HEK293 (cell line): ENCODE data around the gene MASP1.

Source experiments
- ZEB2 ChIP-seq: fragments of 450-650 bp; formaldehyde crosslinking; IDR thresholded peaks from 2 replicates; pipeline ENCODE4 v1.5.1; 2016; ENCODE audit warnings: missing biosample characterization, missing genetic modification characterization
- ZNF416 ChIP-seq: fragments of 450-650 bp; formaldehyde crosslinking; IDR thresholded peaks from 2 replicates; pipeline ENCODE4 v1.5.1; 2016; ENCODE audit warnings: missing biosample characterization, missing genetic modification characterization
- ZNF571 ChIP-seq: fragments of 450-650 bp; formaldehyde crosslinking; IDR thresholded peaks from 2 replicates; pipeline ENCODE4 v1.5.0; 2017; ENCODE audit warnings: missing biosample characterization, missing genetic modification characterization
- TF ChIP-seq, protein P1 (sequence below): fragments of 450-650 bp; formaldehyde crosslinking; IDR thresholded peaks from 2 replicates; pipeline ENCODE4 v1.5.1; 2016; ENCODE audit warnings: missing biosample characterization, missing genetic modification characterization

DNA sequence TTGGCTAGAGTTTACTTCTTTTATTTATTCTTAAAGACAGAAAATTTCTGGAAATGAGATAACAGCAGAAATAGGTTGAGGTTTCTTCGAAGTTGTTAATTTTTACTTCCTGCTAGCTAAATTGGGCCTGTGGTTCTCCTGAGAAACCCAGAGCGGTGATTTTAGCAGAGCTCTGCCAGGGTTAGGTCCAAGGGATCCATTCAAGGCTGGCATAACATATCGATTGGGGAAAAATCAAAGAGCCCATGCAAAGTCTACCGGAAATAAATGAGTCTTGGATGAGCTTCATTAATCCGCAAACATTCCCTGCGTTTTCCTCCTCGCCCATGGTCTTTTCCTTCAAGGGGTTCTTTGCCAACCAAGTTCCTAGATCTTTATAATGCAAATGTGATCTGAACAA lies 30.8 kb upstream of the MASP1 start:
- TF ChIP-seq ZNF571 (tag by site-specific recombination): no peak
- TF ChIP-seq, protein P1, sequence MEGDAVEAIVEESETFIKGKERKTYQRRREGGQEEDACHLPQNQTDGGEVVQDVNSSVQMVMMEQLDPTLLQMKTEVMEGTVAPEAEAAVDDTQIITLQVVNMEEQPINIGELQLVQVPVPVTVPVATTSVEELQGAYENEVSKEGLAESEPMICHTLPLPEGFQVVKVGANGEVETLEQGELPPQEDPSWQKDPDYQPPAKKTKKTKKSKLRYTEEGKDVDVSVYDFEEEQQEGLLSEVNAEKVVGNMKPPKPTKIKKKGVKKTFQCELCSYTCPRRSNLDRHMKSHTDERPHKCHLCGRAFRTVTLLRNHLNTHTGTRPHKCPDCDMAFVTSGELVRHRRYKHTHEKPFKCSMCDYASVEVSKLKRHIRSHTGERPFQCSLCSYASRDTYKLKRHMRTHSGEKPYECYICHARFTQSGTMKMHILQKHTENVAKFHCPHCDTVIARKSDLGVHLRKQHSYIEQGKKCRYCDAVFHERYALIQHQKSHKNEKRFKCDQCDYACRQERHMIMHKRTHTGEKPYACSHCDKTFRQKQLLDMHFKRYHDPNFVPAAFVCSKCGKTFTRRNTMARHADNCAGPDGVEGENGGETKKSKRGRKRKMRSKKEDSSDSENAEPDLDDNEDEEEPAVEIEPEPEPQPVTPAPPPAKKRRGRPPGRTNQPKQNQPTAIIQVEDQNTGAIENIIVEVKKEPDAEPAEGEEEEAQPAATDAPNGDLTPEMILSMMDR (tag by site-specific recombination): no peak
- TF ChIP-seq ZEB2 (tag by site-specific recombination): no peak
- TF ChIP-seq ZNF416 (tag by site-specific recombination): no peak
